ENCODE data around the gene BSN. TPM values are rescaled to one million over a fixed set of nuclear protein-coding genes. Genes with fewer than 3 reads are reported as not detected.

The BSN gene
- total RNA-seq: under 1 TPM in 3 of 4 donors, not detected in 1; under 0.01 to 0.38 (median 0.16) TPM

GRCh38 chr3:49553692-49554632, at the start of gene BSN:
Gene BSN, plus strand, starts transcription at chr3:49554477. Its CDS starts 126 bp downstream, at chr3:49554603.
- no peak for TF ChIP-seq CTCF (IDR thresholded peaks at IDR 0.05; ENCODE audit: low read depth)

GRCh38 chr3:49506906-49507305, 47.4 kb upstream of the BSN start:
- TF ChIP-seq CTCF (IDR thresholded peaks at IDR 0.05; ENCODE audit: low read depth): no peak

DNA sequence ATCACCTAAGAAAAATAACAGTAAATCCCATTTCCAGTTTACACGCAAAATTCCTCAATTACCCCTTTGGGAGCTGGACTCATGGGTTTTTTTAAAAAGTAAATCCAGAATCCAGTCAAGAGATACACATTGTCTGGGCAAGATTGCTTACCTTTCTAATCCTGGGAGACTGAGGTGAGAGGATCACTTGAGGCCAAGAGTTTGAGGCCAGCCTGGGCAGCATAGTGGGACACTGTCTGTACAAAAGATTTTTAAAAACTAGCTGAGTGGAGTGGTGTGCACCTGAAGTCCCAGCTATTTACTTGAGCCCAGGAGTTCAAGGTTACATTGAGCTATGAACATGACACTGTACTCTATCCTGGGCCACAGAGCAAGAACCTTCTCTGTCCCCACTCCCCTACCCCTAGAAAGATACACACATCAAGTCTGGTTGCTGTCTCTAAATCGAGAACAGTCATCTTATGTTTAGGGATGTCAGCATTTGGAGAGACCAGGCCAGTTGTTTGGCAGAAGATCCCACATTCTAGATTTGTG, 45.2 kb upstream of the BSN start:
- TF ChIP-seq CTCF (IDR thresholded peaks at IDR 0.05; ENCODE audit: low read depth): no peak

GRCh38 chr3:49511639-49512038, 42.6 kb upstream of the BSN start:
- no peak for TF ChIP-seq CTCF (IDR thresholded peaks at IDR 0.05; ENCODE audit: low read depth)

DNA sequence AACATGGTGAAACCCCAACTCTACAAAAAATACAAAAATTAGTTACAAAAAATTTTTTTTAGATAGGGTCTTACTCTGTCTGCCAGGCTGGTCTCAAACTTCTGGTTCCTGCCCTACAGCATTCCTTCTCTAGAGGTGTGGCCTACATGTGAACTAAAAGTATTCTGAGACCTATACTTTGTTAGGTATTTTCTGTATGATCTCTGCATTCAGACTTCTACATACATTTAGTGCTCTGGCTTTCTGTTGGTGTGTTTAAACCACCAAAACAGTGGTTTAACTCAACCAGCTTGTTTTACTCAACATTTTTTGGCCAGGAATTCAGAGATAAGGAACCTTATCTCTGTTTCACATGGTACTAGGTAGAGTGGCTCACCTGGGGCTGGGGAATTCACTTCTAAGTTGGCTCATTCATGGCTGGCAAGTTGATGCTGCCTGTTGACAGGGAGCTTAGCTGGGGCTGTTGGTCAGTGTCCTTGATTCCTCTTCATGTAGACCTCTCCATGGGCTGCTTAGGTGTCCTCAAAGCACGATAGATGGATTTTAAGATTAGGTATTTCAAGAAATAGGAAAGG, 41.4 kb upstream of the BSN start:
- TF ChIP-seq CTCF (IDR thresholded peaks at IDR 0.05; ENCODE audit: low read depth): no peak

- TF ChIP-seq CTCF (IDR thresholded peaks at IDR 0.05; ENCODE audit: low read depth): no peak
Measured at GRCh38 chr3:49513494-49514124, 40.7 kb upstream of the BSN start.

DNA sequence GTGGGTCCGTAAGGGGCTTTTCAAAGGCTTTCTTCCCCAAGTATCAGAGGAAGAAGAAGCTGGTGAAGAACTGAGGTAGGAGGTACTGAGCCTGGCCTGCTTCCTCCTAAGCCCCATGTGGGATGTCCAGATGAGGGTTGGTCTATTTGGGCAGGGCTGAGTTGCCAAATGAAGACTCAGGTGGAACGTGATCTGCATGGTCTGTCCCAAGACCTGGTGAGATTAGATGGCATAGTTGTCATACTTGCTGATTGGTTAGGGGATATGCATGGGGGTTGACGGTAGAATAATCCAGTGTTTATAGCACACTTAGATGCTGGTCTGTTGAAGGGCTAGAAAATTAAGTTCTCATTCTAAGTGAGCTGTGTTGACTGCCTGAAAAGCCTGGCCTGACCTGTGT, 36.3 kb upstream of the BSN start:
- TF ChIP-seq CTCF (IDR thresholded peaks at IDR 0.05; ENCODE audit: low read depth): no peak

Data from subcutaneous adipose tissue (tissue), 4 donors.